SK-N-SH (cell line): ENCODE data around the gene SCARB1. TPM values are rescaled to one million over a fixed set of nuclear protein-coding genes. Genes with fewer than 3 reads are reported as not detected.
A peak's percentile ranks its signal among the peaks of the same experiment; 100 is the strongest.

Experiments
- CTCF ChIA-PET: fragments of 300-600, 350-600 bp; formaldehyde crosslinking; extraction: SDS; loops from one replicate; lab custom pipeline; 2021; lab: Yijun Ruan, JAX
- POLR2A ChIA-PET: fragments of 350-600 bp; sonication (Branson Sonifier 250); formaldehyde crosslinking; extraction: SDS; loops from one replicate; lab custom pipeline; 2020; ENCODE audit warnings: antibody characterized with exemption, inconsistent platforms; lab: Yijun Ruan, JAX
- DNase-seq: peaks from one replicate; pipeline ENCODE4 v3.0.0; 2012
- H2AFZ ChIP-seq: fragments of 200-600 bp; sonication (generic); 2 replicates; pipeline ENCODE4 v1.8.1; 2016; ENCODE audit warnings: antibody characterized with exemption, mild to moderate bottlenecking, low read depth
- H3F3A ChIP-seq: fragments of 200-600 bp; sonication (generic); replicated peaks from 2 replicates; pipeline ENCODE3; 2016; ENCODE audit warnings: antibody characterized with exemption, mild to moderate bottlenecking; ENCODE audit not compliant: insufficient read depth
- H3K27ac ChIP-seq, 2 experiments: fragments of 200-500 bp in 1 of 2; fragments of 200-600 bp in 1 of 2; sonication (Bioruptor generic) in 1 of 2; sonication (generic), shearing (Covaris generic) in 1 of 2; 2 replicates each; pipeline versions ENCODE4 v1.5.1 to v1.6.1; 2014 to 2016; ENCODE audit warnings: low read depth in 2 of 2, inconsistent platforms in 1 of 2, low read length in 1 of 2, mild to moderate bottlenecking in 1 of 2, mixed read lengths in 1 of 2
- H3K27me3 ChIP-seq: fragments of 200-600 bp; sonication (generic), shearing (Covaris generic); 2 replicates; pipeline ENCODE4 v1.6.1; 2016; ENCODE audit warnings: mixed run types; ENCODE audit not compliant: insufficient read depth
- H3K36me3 ChIP-seq, 2 experiments: fragments of 200-500 bp in 1 of 2; fragments of 200-600 bp in 1 of 2; sonication (Bioruptor generic) in 1 of 2; sonication (generic) in 1 of 2; replicated peaks in 1 of 2; 2 replicates each; pipeline versions ENCODE3 to v1.5.1; 2014 to 2016; ENCODE audit warnings: low read length in 1 of 2, mild to moderate bottlenecking in 1 of 2; ENCODE audit not compliant: insufficient read depth in 2 of 2, control insufficient read depth in 1 of 2
- H3K4me1 ChIP-seq, 2 experiments: fragments of 200-500 bp in 1 of 2; fragments of 200-600 bp in 1 of 2; sonication (Bioruptor generic) in 1 of 2; sonication (generic), shearing (Covaris generic) in 1 of 2; 2 replicates each; pipeline versions ENCODE4 v1.5.1 to v1.6.1; 2014 to 2016; ENCODE audit warnings: low read depth in 1 of 2, low read length in 1 of 2, mixed run types in 1 of 2; ENCODE audit not compliant: insufficient read depth in 2 of 2, control insufficient read depth in 1 of 2
- H3K4me2 ChIP-seq: fragments of 200-600 bp; sonication (generic), shearing (Covaris generic); 2 replicates; pipeline ENCODE4 v1.6.1; 2017; ENCODE audit warnings: mixed run types
- H3K4me3 ChIP-seq, 2 experiments: fragments of 200-500 bp in 1 of 2; fragments of 200-600 bp in 1 of 2; sonication (Bioruptor generic) in 1 of 2; sonication (generic), shearing (Covaris generic) in 1 of 2; 2 replicates each; pipeline versions ENCODE4 v1.5.1 to v1.8.1; 2014 to 2016; ENCODE audit warnings: low read depth in 2 of 2, inconsistent platforms in 1 of 2, low read length in 1 of 2, mild to moderate bottlenecking in 1 of 2, mixed read lengths in 1 of 2, moderate library complexity in 1 of 2
- H3K79me2 ChIP-seq: fragments of 200-600 bp; sonication (generic); 2 replicates; pipeline ENCODE4 v1.8.1; 2017; ENCODE audit warnings: mild to moderate bottlenecking; ENCODE audit not compliant: insufficient read depth
- H3K9ac ChIP-seq: fragments of 200-600 bp; sonication (generic); 2 replicates; pipeline ENCODE4 v1.6.1; 2017; ENCODE audit warnings: mixed run types
- H3K9me2 ChIP-seq: fragments of 200-600 bp; sonication (generic); 2 replicates; pipeline ENCODE4 v1.6.1; 2017; ENCODE audit warnings: mixed run types
- H3K9me3 ChIP-seq: fragments of 200-600 bp; sonication (generic); 2 replicates; pipeline ENCODE4 v1.6.1; 2017; ENCODE audit warnings: mixed run types, mild to moderate bottlenecking, moderate library complexity
- H4K20me1 ChIP-seq: fragments of 200-600 bp; sonication (generic); 2 replicates; pipeline ENCODE4 v1.6.1; 2017; ENCODE audit warnings: mild to moderate bottlenecking, mixed run types; ENCODE audit not compliant: insufficient read depth
- ELF1 ChIP-seq: IDR thresholded peaks from 2 replicates; pipeline ENCODE4 v1.4.0; 2012
- EZH2phosphoT487 ChIP-seq: fragments of 200-600 bp; sonication (generic); IDR thresholded peaks from 2 replicates; pipeline ENCODE4 v1.6.1; 2017; ENCODE audit warnings: low read depth, mixed run types, mild to moderate bottlenecking, antibody characterized with exemption, moderate library complexity, borderline replicate concordance
- FOSL2 ChIP-seq: IDR thresholded peaks from 2 replicates; pipeline ENCODE4 v1.4.0; 2012; ENCODE audit warnings: low read depth, mild to moderate bottlenecking, moderate library complexity, borderline replicate concordance
- FOXJ3 ChIP-seq: sonication (generic); formaldehyde crosslinking; IDR thresholded peaks from 2 replicates; pipeline ENCODE4 v1.5.1; 2020; ENCODE audit warnings: mild to moderate bottlenecking, missing genetic modification reagents
- GABPA ChIP-seq: IDR thresholded peaks from 2 replicates; pipeline ENCODE4 v1.4.0; 2012; ENCODE audit warnings: low read depth, mild to moderate bottlenecking
- GATA2 ChIP-seq: sonication (generic); formaldehyde crosslinking; IDR thresholded peaks from 2 replicates; pipeline ENCODE4 v1.5.0; 2020; ENCODE audit warnings: mild to moderate bottlenecking, missing genetic modification reagents
- JUND ChIP-seq: IDR thresholded peaks from 2 replicates; pipeline ENCODE4 v1.4.0; 2012
- NRF1 ChIP-seq: IDR thresholded peaks from 2 replicates; pipeline ENCODE4 v1.6.1; 2012; ENCODE audit warnings: low read depth, mild to moderate bottlenecking, low read length
- RXRA ChIP-seq: IDR thresholded peaks from 2 replicates; pipeline ENCODE4 v1.4.0; 2012; ENCODE audit warnings: low read depth, mild to moderate bottlenecking, borderline replicate concordance
- TCF12 ChIP-seq: IDR thresholded peaks from 2 replicates; pipeline ENCODE4 v1.4.0; 2012
- WGBS: methylation state at CpG from one replicate; pipeline ENCODE4 v1.1.6; 2017; ENCODE audit warnings: low lambda C conversion rate; 5-methylcytosine and 5-hydroxymethylcytosine counted together
- polyA plus RNA-seq, 3 experiments: library from polyadenylated mRNA; depleted of rRNA; stranded (reverse); fragments of >200 nt; gene quantifications; 2 replicates each; pipeline ENCODE4 v1.2.3, GENCODE V29; 2012
- TF ChIP-seq, protein P1 (sequence below): fragments of 150-350 bp; IDR thresholded peaks from 2 replicates; pipeline ENCODE4 v1.6.1; 2016; ENCODE audit warnings: mild to moderate bottlenecking, low read depth, low read length
- TF ChIP-seq, protein P2 (sequence below): IDR thresholded peaks from 2 replicates; pipeline ENCODE4; 2012
- TF ChIP-seq, protein P3 (sequence below): fragments of 150-350 bp; IDR thresholded peaks from 2 replicates; pipeline ENCODE4 v1.6.1; 2017; ENCODE audit warnings: antibody characterized with exemption, low read length, low read depth, borderline replicate concordance
- TF ChIP-seq, protein P4 (sequence below): fragments of 200-600 bp; sonication (generic); IDR thresholded peaks from 2 replicates; pipeline ENCODE4 v1.6.1; 2017; ENCODE audit warnings: antibody characterized with exemption, mild to moderate bottlenecking, moderate library complexity
- TF ChIP-seq, protein P5 (sequence below): IDR thresholded peaks from 2 replicates; pipeline ENCODE4 v1.6.1; 2012; ENCODE audit warnings: mild to moderate bottlenecking, low read depth, low read length, moderate library complexity

The SCARB1 gene
- polyA plus RNA-seq, 1 of the 3 experiments (the other 2 are of a cell fraction), result 33.0 TPM

DNA sequence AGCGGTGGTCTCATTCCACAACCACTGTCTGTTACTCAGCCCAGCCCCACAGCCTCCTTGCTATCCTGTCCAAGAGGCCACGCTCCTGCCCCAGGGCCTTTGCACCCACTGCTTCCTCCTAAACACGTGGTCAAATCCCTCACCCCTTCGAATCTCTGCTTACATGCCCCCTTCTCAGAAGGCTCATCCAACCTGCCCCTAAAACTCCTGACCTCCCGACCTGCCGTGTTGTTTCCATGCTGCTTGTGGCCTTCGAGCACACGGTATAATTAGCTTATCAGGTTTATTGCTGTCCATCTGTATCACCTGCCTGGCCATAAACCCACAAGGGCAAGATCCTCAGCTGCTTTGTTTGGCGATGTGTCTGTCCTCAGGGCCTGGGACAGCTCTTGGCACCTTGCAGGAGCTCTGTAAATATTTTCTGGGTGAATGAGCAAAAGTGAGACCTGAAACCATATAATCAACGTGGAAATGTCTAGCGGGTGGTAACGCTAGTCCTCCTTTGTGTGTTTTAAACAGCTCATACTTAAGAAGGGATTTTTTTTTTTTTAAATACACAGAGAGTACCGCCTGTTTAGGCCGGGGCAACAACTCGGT lies 36.0 kb downstream of the SCARB1 start:
- Histone ChIP-seq H3K9ac (no peak overlapping the region), H3K4me1 (peaks cover 8 to 18% of the 10 kb centered on the region in 2 experiments; a peak in 1 of 4 replicates), H2AFZ (no peak overlapping the region), H3F3A (peaks cover 19% of the 10 kb centered on the region), H3K27me3 (no peaks in the 10 kb centered on the region), H3K9me3 (no peaks in the 10 kb centered on the region), H3K36me3 (no peaks in the 10 kb centered on the region), H3K4me3 (no peak overlapping the region), H4K20me1 (no peaks in the 10 kb centered on the region), H3K4me2 (no peak overlapping the region), H3K79me2 (no peaks in the 10 kb centered on the region), H3K27ac (0 out of 4 replicates have a peak overlapping the region, but pooled peaks of 1 of the 2 experiments have one; percentile 51), H3K9me2 (no peaks in the 10 kb centered on the region)
- ChIA-PET POLR2A (interaction anchor here (2.8 kb wide), 1 partner anchor 10 kb away, joined by 10 read pairs; no protein-coding TSS in a partner anchor), CTCF (interaction anchor here (1.4 to 1.5 kb wide), 2 partner anchors 32 to 79 kb away, joined by 3 to 4 read pairs; no protein-coding TSS in a partner anchor)
- no peak for DNase-seq
- no peak for TF ChIP-seq FOSL2
- TF ChIP-seq TCF12, result no peak
- TF ChIP-seq, protein P1, sequence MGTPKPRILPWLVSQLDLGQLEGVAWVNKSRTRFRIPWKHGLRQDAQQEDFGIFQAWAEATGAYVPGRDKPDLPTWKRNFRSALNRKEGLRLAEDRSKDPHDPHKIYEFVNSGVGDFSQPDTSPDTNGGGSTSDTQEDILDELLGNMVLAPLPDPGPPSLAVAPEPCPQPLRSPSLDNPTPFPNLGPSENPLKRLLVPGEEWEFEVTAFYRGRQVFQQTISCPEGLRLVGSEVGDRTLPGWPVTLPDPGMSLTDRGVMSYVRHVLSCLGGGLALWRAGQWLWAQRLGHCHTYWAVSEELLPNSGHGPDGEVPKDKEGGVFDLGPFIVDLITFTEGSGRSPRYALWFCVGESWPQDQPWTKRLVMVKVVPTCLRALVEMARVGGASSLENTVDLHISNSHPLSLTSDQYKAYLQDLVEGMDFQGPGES, result no peak
- no peak for TF ChIP-seq GABPA
- TF ChIP-seq, protein P2, sequence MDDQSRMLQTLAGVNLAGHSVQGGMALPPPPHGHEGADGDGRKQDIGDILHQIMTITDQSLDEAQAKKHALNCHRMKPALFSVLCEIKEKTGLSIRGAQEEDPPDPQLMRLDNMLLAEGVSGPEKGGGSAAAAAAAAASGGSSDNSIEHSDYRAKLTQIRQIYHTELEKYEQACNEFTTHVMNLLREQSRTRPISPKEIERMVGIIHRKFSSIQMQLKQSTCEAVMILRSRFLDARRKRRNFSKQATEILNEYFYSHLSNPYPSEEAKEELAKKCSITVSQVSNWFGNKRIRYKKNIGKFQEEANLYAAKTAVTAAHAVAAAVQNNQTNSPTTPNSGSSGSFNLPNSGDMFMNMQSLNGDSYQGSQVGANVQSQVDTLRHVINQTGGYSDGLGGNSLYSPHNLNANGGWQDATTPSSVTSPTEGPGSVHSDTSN, result no peak
- TF ChIP-seq EZH2phosphoT487, result no peak
- TF ChIP-seq, protein P3, sequence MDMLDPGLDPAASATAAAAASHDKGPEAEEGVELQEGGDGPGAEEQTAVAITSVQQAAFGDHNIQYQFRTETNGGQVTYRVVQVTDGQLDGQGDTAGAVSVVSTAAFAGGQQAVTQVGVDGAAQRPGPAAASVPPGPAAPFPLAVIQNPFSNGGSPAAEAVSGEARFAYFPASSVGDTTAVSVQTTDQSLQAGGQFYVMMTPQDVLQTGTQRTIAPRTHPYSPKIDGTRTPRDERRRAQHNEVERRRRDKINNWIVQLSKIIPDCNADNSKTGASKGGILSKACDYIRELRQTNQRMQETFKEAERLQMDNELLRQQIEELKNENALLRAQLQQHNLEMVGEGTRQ, result no peak
- TF ChIP-seq, protein P4, sequence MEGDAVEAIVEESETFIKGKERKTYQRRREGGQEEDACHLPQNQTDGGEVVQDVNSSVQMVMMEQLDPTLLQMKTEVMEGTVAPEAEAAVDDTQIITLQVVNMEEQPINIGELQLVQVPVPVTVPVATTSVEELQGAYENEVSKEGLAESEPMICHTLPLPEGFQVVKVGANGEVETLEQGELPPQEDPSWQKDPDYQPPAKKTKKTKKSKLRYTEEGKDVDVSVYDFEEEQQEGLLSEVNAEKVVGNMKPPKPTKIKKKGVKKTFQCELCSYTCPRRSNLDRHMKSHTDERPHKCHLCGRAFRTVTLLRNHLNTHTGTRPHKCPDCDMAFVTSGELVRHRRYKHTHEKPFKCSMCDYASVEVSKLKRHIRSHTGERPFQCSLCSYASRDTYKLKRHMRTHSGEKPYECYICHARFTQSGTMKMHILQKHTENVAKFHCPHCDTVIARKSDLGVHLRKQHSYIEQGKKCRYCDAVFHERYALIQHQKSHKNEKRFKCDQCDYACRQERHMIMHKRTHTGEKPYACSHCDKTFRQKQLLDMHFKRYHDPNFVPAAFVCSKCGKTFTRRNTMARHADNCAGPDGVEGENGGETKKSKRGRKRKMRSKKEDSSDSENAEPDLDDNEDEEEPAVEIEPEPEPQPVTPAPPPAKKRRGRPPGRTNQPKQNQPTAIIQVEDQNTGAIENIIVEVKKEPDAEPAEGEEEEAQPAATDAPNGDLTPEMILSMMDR, result no peak
- TF ChIP-seq RXRA, result no peak
- TF ChIP-seq, protein P5, sequence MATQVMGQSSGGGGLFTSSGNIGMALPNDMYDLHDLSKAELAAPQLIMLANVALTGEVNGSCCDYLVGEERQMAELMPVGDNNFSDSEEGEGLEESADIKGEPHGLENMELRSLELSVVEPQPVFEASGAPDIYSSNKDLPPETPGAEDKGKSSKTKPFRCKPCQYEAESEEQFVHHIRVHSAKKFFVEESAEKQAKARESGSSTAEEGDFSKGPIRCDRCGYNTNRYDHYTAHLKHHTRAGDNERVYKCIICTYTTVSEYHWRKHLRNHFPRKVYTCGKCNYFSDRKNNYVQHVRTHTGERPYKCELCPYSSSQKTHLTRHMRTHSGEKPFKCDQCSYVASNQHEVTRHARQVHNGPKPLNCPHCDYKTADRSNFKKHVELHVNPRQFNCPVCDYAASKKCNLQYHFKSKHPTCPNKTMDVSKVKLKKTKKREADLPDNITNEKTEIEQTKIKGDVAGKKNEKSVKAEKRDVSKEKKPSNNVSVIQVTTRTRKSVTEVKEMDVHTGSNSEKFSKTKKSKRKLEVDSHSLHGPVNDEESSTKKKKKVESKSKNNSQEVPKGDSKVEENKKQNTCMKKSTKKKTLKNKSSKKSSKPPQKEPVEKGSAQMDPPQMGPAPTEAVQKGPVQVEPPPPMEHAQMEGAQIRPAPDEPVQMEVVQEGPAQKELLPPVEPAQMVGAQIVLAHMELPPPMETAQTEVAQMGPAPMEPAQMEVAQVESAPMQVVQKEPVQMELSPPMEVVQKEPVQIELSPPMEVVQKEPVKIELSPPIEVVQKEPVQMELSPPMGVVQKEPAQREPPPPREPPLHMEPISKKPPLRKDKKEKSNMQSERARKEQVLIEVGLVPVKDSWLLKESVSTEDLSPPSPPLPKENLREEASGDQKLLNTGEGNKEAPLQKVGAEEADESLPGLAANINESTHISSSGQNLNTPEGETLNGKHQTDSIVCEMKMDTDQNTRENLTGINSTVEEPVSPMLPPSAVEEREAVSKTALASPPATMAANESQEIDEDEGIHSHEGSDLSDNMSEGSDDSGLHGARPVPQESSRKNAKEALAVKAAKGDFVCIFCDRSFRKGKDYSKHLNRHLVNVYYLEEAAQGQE, result no peak
- no peak for TF ChIP-seq JUND
- no peak for TF ChIP-seq NRF1
- no peak for TF ChIP-seq ELF1
- no peak for TF ChIP-seq FOXJ3 (CRISPR knock-in tag)
- TF ChIP-seq GATA2, result no peak
- 85% methylated on average over 15 of the region's 15 CpGs for WGBS
